ENCODE results near the gene TREML2. TPM values are rescaled to one million over a fixed set of nuclear protein-coding genes. Genes with fewer than 3 reads are reported as not detected.

Gene TREML2
- total and polyA plus RNA-seq, 2 of the 13 experiments (the other 11 are each of a cell fraction or from before 2014, with no cell fraction given): not detected

GRCh38 chr6:41161380-41161779 is 39.6 kb downstream of the TREML2 start:
- FAIRE-seq: no peak
- no peak for TF ChIP-seq ZNF124 (CRISPR knock-in tag; IDR thresholded peaks at IDR 0.05)
- no peak for TF ChIP-seq POLR2A (IDR thresholded peaks at IDR 0.05; ENCODE audit: insufficient read depth in 1 of 2, low read depth in 2 of 2, low read length in 2 of 2)
- TF ChIP-seq PAX8 (CRISPR knock-in tag; IDR thresholded peaks at IDR 0.05; ENCODE audit: borderline replicate concordance): no peak
- TF ChIP-seq CREB1 (IDR thresholded peaks at IDR 0.05): no peak
- TF ChIP-seq CREB1 (CRISPR knock-in tag; IDR thresholded peaks at IDR 0.05): no peak
- no peak for TF ChIP-seq ZNF652 (CRISPR knock-in tag; IDR thresholded peaks at IDR 0.05; ENCODE audit: borderline replicate concordance, low read depth)
- TF ChIP-seq KDM3A (CRISPR knock-in tag; IDR thresholded peaks at IDR 0.05; ENCODE audit: low read depth): no peak
- TF ChIP-seq MEF2D (CRISPR knock-in tag; IDR thresholded peaks at IDR 0.05): no peak
- no peak for TF ChIP-seq ZNF713 (CRISPR knock-in tag; IDR thresholded peaks at IDR 0.05)
- no peak for TF ChIP-seq IKZF1 (IDR thresholded peaks at IDR 0.05)
- TF ChIP-seq TRAFD1 (CRISPR knock-in tag; IDR thresholded peaks at IDR 0.05; ENCODE audit: borderline replicate concordance): no peak
- TF ChIP-seq ZNF839 (CRISPR knock-in tag; IDR thresholded peaks at IDR 0.05; ENCODE audit: borderline replicate concordance): no peak
- TF ChIP-seq REPIN1 (CRISPR knock-in tag; IDR thresholded peaks at IDR 0.05; ENCODE audit: borderline replicate concordance, low read depth): no peak
- no peak for TF ChIP-seq HDAC2 (CRISPR knock-in tag; IDR thresholded peaks at IDR 0.05)
- no peak for TF ChIP-seq ZBTB39 (CRISPR knock-in tag; IDR thresholded peaks at IDR 0.05)
- no peak for TF ChIP-seq ZNF777 (CRISPR knock-in tag; IDR thresholded peaks at IDR 0.05)
- TF ChIP-seq MBNL3 (CRISPR knock-in tag; conservative IDR thresholded peaks at IDR 0.05): no peak

More at GRCh38 chr6:41161380-41161779, 39.6 kb downstream of the TREML2 start:
- no TSS peak for BruUV-seq (replicated peaks)
- ChIA-PET POLR2A (no interaction called here), CTCF (ENCODE audit: low intra/inter-chr PET ratio, low total read pairs) (no interaction called here)
- Histone ChIP-seq H3K4me2 (ENCODE audit: low read depth, low read length) (no peak overlapping the region), H3K9me3 (ENCODE audit: low read length) (no peaks in the 10 kb centered on the region), H3K4me3 (replicated peaks in 1 of 3; ENCODE audit: insufficient read depth in 1 of 3, low read depth in 2 of 3, low read length in 3 of 3) (no peak overlapping the region), H3K27me3 (ENCODE audit: control insufficient read depth in 1 of 2, insufficient read depth in 2 of 2, low read length in 2 of 2) (peaks cover 1 to 23% of the 10 kb centered on the region in 2 experiments; a peak in 2 of 5 replicates), H3K36me3 (replicated peaks in 1 of 2; ENCODE audit: control insufficient read depth in 1 of 2, insufficient read depth in 2 of 2, low read length in 2 of 2) (no peaks in the 10 kb centered on the region), H3K79me2 (ENCODE audit: insufficient read depth, low read length) (no peaks in the 10 kb centered on the region), H3K27ac (ENCODE audit: extremely low read length, insufficient read depth, low read length) (no peak overlapping the region), H4K20me1 (ENCODE audit: insufficient read depth, low read length) (no peaks in the 10 kb centered on the region), H3K4me1 (ENCODE audit: insufficient read depth, low read length) (peaks cover 1% of the 10 kb centered on the region; the same call in 1 of the 2 replicates), H3K9ac (ENCODE audit: insufficient read depth, low read depth, low read length) (no peak overlapping the region), H2AFZ (ENCODE audit: low read length) (no peak overlapping the region)
- intact Hi-C loops (cut with micrococcal nuclease; ENCODE audit: unreplicated experiment): no loop called here
- in situ Hi-C loops (cut with HindIII; ENCODE audit: extremely low pct_ligation_motif_present, low pct_unique_long_range_greater_than_20kb): no loop called here
- whole genome bisulfite sequencing (ENCODE audit: low lambda C conversion rate): 35% methylated on average over 5 of the region's 10 CpGs
- ATAC-seq (no peak), DNase-seq (ENCODE audit: low spot score) (no peak)
